ES-I3 (cell line): ENCODE measurements around the gene PCID2.

Experiments used
- H3K36me3 ChIP-seq: 2 replicates; pipeline ENCODE4 v1.6.1; 2013; ENCODE audit warnings: mild to moderate bottlenecking, low read length, control low read depth, moderate library complexity; ENCODE audit not compliant: insufficient read depth
- H3K4me1 ChIP-seq: 2 replicates; pipeline ENCODE4 v1.6.1; 2013; ENCODE audit warnings: mild to moderate bottlenecking, control low read depth, low read length; ENCODE audit not compliant: insufficient read depth
- H3K9ac ChIP-seq: 2 replicates; pipeline ENCODE4 v1.6.1; 2013; ENCODE audit warnings: low read depth, mild to moderate bottlenecking, low read length, moderate library complexity
- H3K9me3 ChIP-seq: 2 replicates; pipeline ENCODE4 v1.6.1; 2013; ENCODE audit warnings: mild to moderate bottlenecking, low read length, moderate library complexity; ENCODE audit not compliant: control insufficient read depth, insufficient read depth

Gene PCID2

DNA sequence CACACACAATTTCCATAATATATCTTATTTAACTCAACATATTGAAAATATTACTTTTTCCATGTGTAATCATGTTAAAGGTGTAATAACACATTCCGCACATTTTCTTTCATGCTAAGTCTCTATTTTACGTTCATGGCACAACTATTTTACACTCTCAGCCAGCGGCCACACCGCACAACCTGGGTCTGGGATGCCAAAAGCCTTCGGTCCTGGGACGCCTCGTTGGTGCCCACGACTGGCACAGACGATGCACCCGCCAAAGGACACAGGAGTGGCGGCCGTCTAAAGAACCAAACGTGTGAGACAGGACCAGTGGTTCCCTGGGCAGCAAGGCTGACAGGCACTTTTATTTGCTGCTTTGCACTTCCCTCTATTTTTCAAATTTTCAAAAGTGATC, 60.1 kb downstream of the PCID2 start:
- Histone ChIP-seq H3K4me1 (peaks cover 6% of the 10 kb centered on the region), H3K36me3 (no peaks in the 10 kb centered on the region), H3K9me3 (no peaks in the 10 kb centered on the region), H3K9ac (no peak overlapping the region)

DNA sequence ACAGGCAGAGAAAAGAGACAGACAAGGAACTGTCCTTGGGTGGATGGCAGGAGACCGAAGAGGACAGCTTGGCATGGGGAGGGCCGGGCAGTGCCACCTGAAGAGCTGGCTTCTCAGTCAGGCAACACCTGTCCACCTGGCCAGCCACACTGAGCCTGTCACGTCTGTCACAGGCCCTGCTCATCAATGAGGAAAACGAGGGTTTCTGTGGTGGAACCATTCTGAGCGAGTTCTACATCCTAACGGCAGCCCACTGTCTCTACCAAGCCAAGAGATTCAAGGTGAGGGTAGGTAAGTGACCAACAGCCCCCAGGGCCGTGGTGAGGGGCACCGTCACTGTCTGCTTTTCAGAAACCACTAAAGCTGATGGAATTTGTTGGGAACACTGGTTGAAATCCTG, 61.3 kb downstream of the PCID2 start:
- Histone ChIP-seq H3K9ac (no peak overlapping the region), H3K4me1 (peaks cover 2% of the 10 kb centered on the region), H3K36me3 (no peaks in the 10 kb centered on the region), H3K9me3 (no peaks in the 10 kb centered on the region)

DNA sequence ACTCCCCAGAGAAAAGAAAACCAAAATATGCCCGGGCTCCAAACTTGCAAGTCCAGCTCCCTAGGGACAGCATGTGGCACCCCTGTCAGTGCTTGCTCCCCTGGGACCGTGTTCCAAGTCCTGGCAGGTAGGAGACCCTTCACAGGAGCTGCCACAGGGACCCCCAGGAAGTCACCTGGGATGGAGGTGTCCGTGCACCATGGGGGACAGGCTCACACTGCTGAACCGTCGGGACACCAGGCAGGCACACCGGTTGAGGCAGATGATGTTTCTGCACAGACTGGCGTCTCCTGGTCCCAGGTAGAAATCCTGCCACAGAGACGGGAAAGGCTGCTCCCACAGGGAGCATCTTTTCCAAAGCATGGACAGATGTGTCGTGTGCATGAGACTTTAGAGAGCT, 61.7 kb downstream of the PCID2 start:
- no peaks in the 10 kb centered on the region for H3K36me3 ChIP-seq
- no peaks in the 10 kb centered on the region for H3K9me3 ChIP-seq
- H3K4me1 ChIP-seq: no peaks in the 10 kb centered on the region
- no peak overlapping the region for H3K9ac ChIP-seq

DNA sequence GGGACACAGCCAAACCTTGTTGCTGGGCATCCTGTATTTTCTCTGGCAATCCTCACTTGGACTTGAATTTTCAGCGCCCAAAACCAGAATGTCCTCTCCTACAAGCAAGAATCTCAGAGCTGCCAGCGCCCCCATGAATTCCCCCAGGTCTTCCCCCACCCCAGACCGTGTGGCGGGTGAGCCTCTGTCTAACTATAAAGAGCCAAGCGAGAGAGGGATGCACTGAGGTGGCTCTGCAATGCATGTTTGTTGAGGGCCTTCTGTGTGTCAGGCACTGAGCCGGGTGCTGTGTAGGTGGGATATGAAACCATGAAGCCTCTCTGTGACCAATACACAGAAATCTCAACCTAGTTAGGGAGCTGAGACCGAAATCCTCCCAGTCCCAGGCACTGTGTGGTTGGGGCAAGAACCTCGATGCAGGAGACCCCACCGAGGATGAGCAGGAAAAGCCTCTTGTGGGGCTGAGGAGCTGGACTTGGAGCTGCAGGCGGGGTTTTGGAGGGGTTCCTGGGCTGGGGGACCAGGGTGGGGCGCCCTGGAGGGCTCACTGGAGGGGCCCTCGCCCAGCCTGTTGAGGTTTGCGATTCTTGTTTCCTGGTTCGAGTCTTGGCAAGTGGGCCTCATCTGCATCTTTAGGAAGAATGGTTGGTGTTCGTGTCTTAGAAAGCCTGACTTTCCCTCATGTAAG, 62.4 kb downstream of the PCID2 start:
- Histone ChIP-seq H3K9ac (no peak overlapping the region), H3K36me3 (no peaks in the 10 kb centered on the region), H3K9me3 (no peaks in the 10 kb centered on the region), H3K4me1 (no peaks in the 10 kb centered on the region)

DNA sequence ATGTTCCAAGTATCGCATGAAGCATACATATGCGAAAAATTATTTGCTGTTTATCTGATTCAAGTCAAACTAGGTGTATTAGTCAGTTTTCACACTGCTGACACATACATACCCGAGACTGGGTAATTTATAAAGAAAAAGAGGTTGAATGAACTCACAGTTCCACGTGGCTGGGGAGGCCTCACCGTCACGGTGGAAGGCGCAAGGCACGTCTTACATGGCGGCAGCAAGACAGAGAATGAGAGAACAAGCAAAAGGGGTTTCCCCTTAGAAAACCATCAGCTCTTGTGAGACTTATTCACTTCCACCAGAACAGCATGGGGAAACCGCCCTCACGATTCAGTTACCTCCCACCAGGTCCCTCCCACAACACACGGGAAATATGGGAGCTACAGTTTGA, 63.0 kb downstream of the PCID2 start:
- H3K36me3 ChIP-seq: no peaks in the 10 kb centered on the region
- H3K9ac ChIP-seq: no peak overlapping the region
- H3K9me3 ChIP-seq: no peaks in the 10 kb centered on the region
- H3K4me1 ChIP-seq: no peaks in the 10 kb centered on the region

DNA sequence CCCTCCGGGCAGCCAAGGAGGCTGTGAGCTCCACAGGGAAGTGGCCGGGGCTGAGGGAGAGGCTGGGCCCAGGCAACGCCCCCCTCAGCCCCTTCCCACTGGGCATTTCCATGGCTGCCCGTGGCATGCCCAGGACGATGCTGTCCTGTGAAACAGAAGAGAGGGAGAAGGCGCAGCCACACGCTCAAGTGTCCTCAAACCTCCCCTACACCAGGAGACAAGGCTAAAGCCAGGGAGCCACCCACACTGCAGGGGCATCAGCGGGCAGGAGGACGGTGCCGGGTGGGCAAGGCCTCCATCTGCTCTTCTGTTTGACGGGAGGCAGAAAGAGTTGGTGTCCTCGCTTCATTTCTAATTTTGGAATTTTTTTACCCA, 64.2 kb downstream of the PCID2 start:
- no peaks in the 10 kb centered on the region for H3K9me3 ChIP-seq
- no peak overlapping the region for H3K9ac ChIP-seq
- no peaks in the 10 kb centered on the region for H3K36me3 ChIP-seq
- no peaks in the 10 kb centered on the region for H3K4me1 ChIP-seq

DNA sequence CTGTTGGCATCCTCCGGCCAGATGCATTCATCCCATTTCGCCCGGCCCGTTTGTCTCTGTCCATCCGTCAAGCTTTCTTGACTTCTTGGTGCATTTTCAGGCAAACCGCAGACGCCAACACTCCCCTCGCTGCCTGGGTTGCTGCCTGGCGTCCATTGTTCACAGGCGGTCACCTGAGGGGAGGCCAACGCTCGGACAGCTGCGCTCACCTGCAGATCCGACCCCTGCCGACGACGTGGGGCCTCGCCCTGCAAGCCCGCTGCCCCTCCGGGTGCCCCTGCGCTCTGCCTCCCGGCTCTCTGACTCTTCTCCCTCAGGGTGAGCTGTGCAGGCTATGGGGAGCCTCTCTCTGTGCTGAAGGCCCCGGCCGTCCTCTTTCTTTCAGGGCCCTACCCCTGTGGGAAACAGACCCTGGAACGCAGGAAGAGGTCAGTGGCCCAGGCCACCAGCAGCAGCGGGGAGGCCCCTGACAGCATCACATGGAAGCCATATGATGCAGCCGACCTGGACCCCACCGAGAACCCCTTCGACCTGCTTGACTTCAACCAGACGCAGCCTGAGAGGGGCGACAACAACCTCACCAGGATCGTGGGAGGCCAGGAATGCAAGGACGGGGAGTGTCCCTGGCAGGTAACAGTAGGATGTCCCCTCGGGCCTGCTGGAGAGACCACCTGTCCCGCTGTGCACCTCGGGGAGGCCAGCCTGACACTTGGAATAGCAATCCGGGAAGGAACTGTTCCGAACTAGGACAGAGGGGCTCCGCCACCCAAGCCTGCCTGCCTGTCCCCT, 64.8 kb downstream of the PCID2 start:
- Histone ChIP-seq H3K9me3 (no peaks in the 10 kb centered on the region), H3K9ac (no peak overlapping the region), H3K4me1 (no peaks in the 10 kb centered on the region), H3K36me3 (no peaks in the 10 kb centered on the region)

DNA sequence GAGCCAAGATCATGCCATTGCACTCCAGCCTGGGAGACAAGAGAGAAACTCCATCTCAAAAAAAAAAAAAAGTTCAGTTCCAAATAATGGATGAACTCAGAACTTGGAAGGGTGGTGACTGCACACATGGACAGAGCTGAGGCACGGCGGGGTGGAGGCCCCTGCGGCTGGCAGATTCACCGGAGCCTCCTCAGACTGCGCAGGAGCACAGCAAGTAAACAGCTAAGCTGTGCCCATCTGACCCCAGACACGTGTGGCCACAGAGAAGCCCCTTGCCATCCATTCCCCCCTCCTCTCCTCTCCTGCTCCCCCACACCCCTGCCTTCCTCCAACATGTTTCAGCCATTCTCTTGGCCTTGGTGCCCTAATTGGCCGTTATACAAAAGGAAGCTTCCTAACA, 65.6 kb downstream of the PCID2 start:
- Histone ChIP-seq H3K36me3 (no peaks in the 10 kb centered on the region), H3K4me1 (no peaks in the 10 kb centered on the region), H3K9me3 (no peaks in the 10 kb centered on the region), H3K9ac (no peak overlapping the region)

DNA sequence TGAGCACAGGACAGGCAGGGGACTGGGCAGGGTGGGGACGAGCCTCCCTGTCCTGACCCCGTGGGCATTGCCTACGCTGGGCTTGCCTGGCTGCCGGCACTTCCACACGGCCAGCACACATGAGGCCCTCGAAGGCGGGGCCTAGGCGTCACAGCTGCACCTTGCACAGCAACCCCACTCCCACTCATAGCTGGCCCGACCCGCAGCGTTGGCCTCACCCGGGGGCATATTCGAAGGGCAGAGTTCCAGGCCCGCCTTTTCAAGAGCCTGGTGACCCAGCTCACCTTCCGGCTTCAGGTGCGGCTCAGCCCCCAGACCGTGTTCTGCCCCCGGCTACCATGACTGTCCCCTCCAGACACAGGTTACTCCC, 66.9 kb downstream of the PCID2 start:
- H3K9me3 ChIP-seq: no peaks in the 10 kb centered on the region
- no peaks in the 10 kb centered on the region for H3K4me1 ChIP-seq
- H3K36me3 ChIP-seq: no peaks in the 10 kb centered on the region
- H3K9ac ChIP-seq: no peak overlapping the region

DNA sequence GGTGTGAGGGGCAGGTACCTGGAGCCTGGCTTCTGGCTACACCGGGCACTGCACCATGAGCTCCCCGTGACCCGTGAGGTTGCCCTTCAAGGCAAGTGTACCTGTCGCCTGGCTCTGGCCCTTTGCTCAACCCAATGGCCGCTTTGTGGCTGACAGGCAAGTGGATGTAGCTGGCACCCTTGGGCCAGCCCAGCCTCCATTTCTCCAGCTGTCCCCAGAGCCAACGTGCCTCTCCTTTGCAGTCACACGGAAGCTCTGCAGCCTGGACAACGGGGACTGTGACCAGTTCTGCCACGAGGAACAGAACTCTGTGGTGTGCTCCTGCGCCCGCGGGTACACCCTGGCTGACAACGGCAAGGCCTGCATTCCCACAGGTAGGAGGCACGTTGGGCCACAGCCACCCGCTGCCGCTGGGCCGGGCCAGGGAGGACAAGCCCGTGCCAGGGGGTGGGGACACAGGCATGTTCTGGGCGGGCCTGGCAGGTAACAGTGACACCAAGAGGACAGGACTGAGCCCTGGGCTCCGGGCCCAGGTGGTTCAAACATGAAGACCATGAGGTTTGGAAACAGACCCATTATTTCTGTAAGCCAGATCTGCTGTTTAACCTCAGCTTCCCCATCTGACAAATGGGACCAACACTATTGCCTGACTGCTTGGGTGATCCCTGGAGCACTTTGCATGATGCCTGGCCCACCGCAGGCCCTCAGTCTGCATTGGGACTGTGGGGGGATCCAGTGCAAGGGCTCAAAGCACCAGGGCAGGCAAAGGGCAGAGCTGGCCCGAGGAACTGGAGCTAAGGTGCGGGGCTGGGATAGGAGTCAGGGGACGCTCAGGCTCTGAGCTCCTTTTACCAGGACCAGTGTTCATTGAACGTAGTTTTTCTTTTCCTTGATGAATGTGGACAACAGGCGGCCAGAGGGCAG, 67.5 kb downstream of the PCID2 start:
- H3K9me3 ChIP-seq: no peaks in the 10 kb centered on the region
- H3K36me3 ChIP-seq: no peaks in the 10 kb centered on the region
- no peak overlapping the region for H3K9ac ChIP-seq
- H3K4me1 ChIP-seq: no peaks in the 10 kb centered on the region

DNA sequence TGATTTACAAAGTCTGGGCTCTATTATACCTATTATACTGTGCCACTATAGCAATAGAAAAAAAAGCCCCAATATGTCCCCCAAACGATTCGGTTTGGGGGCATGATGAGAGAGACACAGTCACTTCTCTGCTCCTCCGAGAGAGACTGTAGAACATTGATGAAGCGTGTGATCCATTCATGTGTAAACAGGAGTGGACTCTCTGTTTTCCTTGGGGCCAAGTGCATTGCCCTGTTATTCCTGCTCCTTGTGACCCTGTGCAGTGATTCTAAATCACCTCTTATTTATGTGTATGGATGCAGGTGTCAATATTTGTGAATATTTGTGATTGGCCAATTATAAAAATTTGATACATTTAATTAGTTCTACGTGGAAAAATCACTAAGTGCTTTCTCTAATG, 68.9 kb downstream of the PCID2 start:
- Histone ChIP-seq H3K36me3 (no peaks in the 10 kb centered on the region), H3K4me1 (no peaks in the 10 kb centered on the region), H3K9me3 (no peaks in the 10 kb centered on the region), H3K9ac (no peak overlapping the region)

DNA sequence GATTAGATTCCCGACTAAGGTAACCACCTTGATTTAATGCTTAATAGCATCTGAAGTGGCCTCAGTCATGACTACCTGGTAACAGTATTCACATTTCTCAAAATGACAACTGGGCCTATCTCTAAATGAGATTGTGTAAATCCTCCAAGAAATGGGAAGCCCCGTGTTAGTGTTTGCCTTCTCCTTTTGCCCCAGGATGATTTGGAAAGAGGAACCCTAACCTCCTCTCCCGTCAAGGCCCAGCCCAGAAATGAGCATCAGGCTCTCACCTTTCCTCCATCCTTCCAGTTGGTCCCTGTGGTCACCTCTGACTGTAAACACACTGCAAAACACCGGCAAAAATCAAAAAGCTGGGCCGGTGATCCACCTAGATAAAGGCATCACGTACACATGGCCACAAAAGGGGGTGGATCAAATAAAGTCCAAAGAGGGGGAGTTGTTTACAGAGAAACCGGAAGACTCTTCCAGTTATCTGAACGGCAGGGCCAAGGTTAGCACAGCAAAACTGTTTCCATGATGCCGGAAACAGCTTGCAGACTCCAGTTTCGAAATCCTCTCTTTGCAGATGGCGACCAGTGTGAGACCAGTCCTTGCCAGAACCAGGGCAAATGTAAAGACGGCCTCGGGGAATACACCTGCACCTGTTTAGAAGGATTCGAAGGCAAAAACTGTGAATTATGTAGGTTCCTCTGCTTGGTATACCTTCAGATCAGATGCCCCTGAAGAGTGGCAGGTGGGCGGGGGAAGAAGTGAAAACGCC, 69.5 kb downstream of the PCID2 start:
- no peak overlapping the region for H3K9ac ChIP-seq
- H3K4me1 ChIP-seq: no peaks in the 10 kb centered on the region
- no peaks in the 10 kb centered on the region for H3K9me3 ChIP-seq
- H3K36me3 ChIP-seq: no peaks in the 10 kb centered on the region

DNA sequence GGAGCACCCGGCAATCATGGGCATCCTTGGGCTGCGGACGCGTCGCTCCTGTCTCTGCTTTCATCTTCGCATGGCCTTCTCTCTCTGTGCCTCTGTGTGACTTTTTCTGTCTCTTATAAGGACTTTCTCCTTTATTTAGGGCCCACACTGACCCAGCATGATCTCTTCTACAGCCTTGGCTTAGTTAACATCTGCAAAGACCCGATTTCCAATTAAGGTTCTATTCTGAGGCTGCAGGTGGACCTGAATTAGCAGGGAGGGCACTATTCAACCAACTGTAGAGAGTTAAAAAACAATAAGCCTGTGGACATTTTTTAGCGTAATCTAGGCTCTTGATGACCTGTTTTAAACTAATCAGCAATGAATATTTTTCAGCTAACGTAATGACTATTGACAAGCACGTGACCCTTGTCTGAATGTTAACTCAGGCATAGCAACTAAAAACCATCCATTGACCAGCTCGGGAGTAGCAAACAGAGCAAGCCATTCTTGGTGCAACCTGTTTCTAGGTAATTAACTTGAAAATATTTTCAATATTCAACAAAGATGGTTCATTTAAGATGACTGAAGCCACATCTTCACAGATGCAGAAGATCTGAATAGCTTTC, 70.7 kb downstream of the PCID2 start:
- Histone ChIP-seq H3K9ac (no peak overlapping the region), H3K36me3 (no peaks in the 10 kb centered on the region), H3K9me3 (no peaks in the 10 kb centered on the region), H3K4me1 (no peaks in the 10 kb centered on the region)

DNA sequence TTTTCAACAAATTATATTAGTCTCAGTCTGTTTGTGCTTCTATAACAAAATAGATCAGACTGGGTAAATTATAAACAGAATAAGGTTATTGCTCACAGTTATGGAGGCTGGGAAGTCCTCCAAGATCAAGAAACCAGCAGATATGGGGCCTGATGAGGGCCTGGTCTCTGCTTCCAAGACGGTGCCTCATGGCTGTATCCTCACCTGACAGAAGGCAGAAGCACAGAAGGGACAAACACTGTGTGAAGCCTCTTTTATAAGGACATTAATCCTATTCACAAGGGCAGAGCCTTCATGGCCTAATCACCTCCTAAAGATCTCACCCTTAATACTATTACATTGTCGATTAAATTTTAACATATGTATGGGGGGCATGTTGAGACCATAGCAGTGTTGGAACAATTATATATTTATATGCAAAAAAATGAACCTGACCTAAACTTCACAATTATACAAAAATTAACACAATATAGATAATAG, 73.1 kb downstream of the PCID2 start:
- H3K36me3 ChIP-seq: no peaks in the 10 kb centered on the region
- H3K4me1 ChIP-seq: no peaks in the 10 kb centered on the region
- no peaks in the 10 kb centered on the region for H3K9me3 ChIP-seq
- H3K9ac ChIP-seq: no peak overlapping the region
